ENCODE results near the gene FER. TPM values are rescaled to one million over a fixed set of nuclear protein-coding genes. Genes with fewer than 3 reads are reported as not detected.

FER gene
- total RNA-seq, 2 experiments from 2014 or later: 9.4 to 10.0 TPM

DNA sequence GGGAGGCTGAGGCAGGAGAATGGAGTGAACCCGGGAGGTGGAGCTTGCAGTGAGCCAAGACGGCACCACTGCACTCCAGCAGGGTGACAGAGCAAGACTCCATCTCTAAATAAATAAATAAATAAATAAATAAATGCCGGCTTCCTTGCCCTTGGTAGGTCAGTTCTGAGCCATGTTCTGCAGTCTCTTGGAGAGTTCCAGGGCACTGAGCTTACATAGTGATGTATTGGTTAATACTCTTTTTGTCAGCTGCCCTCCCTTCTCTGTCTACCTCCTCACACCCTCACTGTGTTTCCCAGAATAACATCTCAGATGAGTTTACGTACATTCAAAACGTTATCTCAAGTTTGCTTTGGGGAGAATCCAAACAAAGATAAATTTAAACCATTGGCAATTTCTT, 45.2 kb upstream of the FER start:
- Histone ChIP-seq H3K4me2 (ENCODE audit: low read length) (no peak overlapping the region), H3K9me2 (ENCODE audit: insufficient read depth, low read length) (no peaks in the 10 kb centered on the region), H3K36me3 (ENCODE audit: insufficient read depth, low read length) (no peaks in the 10 kb centered on the region), H3K4me3 (ENCODE audit: low read depth, low read length, poor library complexity, severe bottlenecking) (no peak overlapping the region), H2AFZ (ENCODE audit: low read length) (no peak overlapping the region), H3K9me3 (ENCODE audit: low read length) (no peaks in the 10 kb centered on the region), H3K27ac (ENCODE audit: low read depth, low read length, poor library complexity, severe bottlenecking) (no peak overlapping the region), H3K4me1 (ENCODE audit: insufficient read depth, low read length, poor library complexity, severe bottlenecking) (no peaks in the 10 kb centered on the region), H4K20me1 (ENCODE audit: insufficient read depth, low read length) (no peaks in the 10 kb centered on the region), H3K79me2 (ENCODE audit: insufficient read depth, low read depth, low read length) (no peaks in the 10 kb centered on the region)
- intact Hi-C loops (cut with micrococcal nuclease; ENCODE audit: unreplicated experiment): no loop called here
- POLR2A ChIA-PET: interaction anchor here (0.8 to 1.3 kb wide), 3 partner anchors 9 to 62 kb away, joined by 3 read pairs; no protein-coding TSS in a partner anchor
- no TSS peak for BruUV-seq (replicated peaks)
- no peak for DNase-seq (ENCODE audit: low spot score)
- CTCF ChIA-PET (ENCODE audit: unreplicated experiment): no interaction called here
- TF ChIP-seq, protein P1, sequence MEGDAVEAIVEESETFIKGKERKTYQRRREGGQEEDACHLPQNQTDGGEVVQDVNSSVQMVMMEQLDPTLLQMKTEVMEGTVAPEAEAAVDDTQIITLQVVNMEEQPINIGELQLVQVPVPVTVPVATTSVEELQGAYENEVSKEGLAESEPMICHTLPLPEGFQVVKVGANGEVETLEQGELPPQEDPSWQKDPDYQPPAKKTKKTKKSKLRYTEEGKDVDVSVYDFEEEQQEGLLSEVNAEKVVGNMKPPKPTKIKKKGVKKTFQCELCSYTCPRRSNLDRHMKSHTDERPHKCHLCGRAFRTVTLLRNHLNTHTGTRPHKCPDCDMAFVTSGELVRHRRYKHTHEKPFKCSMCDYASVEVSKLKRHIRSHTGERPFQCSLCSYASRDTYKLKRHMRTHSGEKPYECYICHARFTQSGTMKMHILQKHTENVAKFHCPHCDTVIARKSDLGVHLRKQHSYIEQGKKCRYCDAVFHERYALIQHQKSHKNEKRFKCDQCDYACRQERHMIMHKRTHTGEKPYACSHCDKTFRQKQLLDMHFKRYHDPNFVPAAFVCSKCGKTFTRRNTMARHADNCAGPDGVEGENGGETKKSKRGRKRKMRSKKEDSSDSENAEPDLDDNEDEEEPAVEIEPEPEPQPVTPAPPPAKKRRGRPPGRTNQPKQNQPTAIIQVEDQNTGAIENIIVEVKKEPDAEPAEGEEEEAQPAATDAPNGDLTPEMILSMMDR (conservative IDR thresholded peaks at IDR 0.05; ENCODE audit: low read length): no peak
- TF ChIP-seq EZH2phosphoT487 (IDR thresholded peaks at IDR 0.05; ENCODE audit: borderline replicate concordance, low read depth, low read length): no peak

DNA sequence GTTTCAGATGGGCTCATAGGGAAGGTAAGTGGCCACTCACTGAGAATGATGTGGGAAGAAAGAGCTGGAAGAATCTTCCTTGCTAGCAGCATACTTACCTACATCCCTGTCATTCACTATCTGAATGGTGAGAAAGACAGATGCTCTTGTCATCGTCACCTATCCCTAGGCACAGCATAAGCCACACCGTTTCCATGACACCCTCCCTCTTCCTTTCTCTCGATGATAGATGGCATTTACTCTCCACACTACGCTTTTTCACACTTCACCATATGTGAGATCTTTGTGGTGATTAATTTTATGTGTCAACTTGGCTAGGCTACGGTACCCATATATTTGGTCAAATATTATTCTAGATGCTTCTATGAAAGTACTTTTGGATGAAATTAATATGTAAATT, 44.4 kb upstream of the FER start:
- no peak for TF ChIP-seq EZH2phosphoT487 (IDR thresholded peaks at IDR 0.05; ENCODE audit: borderline replicate concordance, low read depth, low read length)
- TF ChIP-seq, protein P1 (conservative IDR thresholded peaks at IDR 0.05; ENCODE audit: low read length): no peak
- H3K4me2 ChIP-seq (ENCODE audit: low read length): no peak overlapping the region
- H3K9me3 ChIP-seq (ENCODE audit: low read length): no peaks in the 10 kb centered on the region
- intact Hi-C loops (cut with micrococcal nuclease; ENCODE audit: unreplicated experiment): no loop called here
- H3K4me1 ChIP-seq (ENCODE audit: insufficient read depth, low read length, poor library complexity, severe bottlenecking): no peaks in the 10 kb centered on the region
- no peak for DNase-seq (ENCODE audit: low spot score)
- H3K79me2 ChIP-seq (ENCODE audit: insufficient read depth, low read depth, low read length): no peaks in the 10 kb centered on the region
- no peak overlapping the region for H3K4me3 ChIP-seq (ENCODE audit: low read depth, low read length, poor library complexity, severe bottlenecking)
- ChIA-PET CTCF (ENCODE audit: unreplicated experiment) (no interaction called here), POLR2A (interaction anchor here (1.3 kb wide), 1 partner anchor 10 kb away, joined by 3 read pairs; no protein-coding TSS in a partner anchor)
- H2AFZ ChIP-seq (ENCODE audit: low read length): no peak overlapping the region
- no peaks in the 10 kb centered on the region for H4K20me1 ChIP-seq (ENCODE audit: insufficient read depth, low read length)
- H3K36me3 ChIP-seq (ENCODE audit: insufficient read depth, low read length): no peaks in the 10 kb centered on the region
- no TSS peak for BruUV-seq (replicated peaks)
- no peaks in the 10 kb centered on the region for H3K9me2 ChIP-seq (ENCODE audit: insufficient read depth, low read length)
- no peak overlapping the region for H3K27ac ChIP-seq (ENCODE audit: low read depth, low read length, poor library complexity, severe bottlenecking)

DNA sequence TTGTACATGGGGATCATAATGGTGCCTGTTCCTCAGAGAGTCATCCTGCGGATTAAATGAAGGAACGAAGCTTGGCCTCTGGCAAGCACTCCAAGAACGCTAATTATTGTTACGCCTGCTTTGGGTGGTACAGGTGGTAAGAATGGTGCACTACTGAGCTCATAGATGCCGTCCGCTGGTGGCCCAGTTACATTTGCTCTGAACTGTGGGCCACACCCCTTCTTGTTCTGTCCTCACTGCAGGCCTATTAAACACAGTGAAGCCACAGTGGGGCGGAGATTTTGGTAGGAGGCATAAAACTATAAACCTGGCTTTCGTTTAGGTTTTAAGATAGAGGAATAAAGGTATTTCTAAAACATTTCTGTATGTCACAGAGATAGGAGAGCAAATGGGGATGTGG, 40.6 kb upstream of the FER start:
- no peak for TF ChIP-seq EZH2phosphoT487 (IDR thresholded peaks at IDR 0.05; ENCODE audit: borderline replicate concordance, low read depth, low read length)
- TF ChIP-seq, protein P1 (conservative IDR thresholded peaks at IDR 0.05; ENCODE audit: low read length): no peak
- intact Hi-C loops (cut with micrococcal nuclease; ENCODE audit: unreplicated experiment): no loop called here
- DNase-seq (ENCODE audit: low spot score): no peak

More for the DNA sequence above, 40.6 kb upstream of the FER start:
- no TSS peak for BruUV-seq (replicated peaks)
- Histone ChIP-seq H3K4me2 (ENCODE audit: low read length) (no peak overlapping the region), H3K9me2 (ENCODE audit: insufficient read depth, low read length) (no peaks in the 10 kb centered on the region), H4K20me1 (ENCODE audit: insufficient read depth, low read length) (no peaks in the 10 kb centered on the region), H3K9me3 (ENCODE audit: low read length) (no peaks in the 10 kb centered on the region), H3K4me1 (ENCODE audit: insufficient read depth, low read length, poor library complexity, severe bottlenecking) (no peaks in the 10 kb centered on the region), H3K79me2 (ENCODE audit: insufficient read depth, low read depth, low read length) (no peaks in the 10 kb centered on the region), H2AFZ (ENCODE audit: low read length) (no peak overlapping the region), H3K4me3 (ENCODE audit: low read depth, low read length, poor library complexity, severe bottlenecking) (no peak overlapping the region), H3K36me3 (ENCODE audit: insufficient read depth, low read length) (no peaks in the 10 kb centered on the region), H3K27ac (ENCODE audit: low read depth, low read length, poor library complexity, severe bottlenecking) (no peak overlapping the region)
- POLR2A ChIA-PET: interaction anchor here (0.7 to 0.9 kb wide), 2 partner anchors 11 to 296 kb away, joined by 3 to 5 read pairs; no protein-coding TSS in a partner anchor
- CTCF ChIA-PET (ENCODE audit: unreplicated experiment): no interaction called here

Data from OCI-LY7 (cell line).